Epidermal melanocyte (primary cell): ENCODE measurements around the gene MIDN.
"Not testable (repeated sequence)": the region's sequence is repeated elsewhere in the genome, so short reads cannot be mapped to it uniquely, and the experiment has no call there.

ENCODE experiments used
- DNase-seq: peaks from one replicate; pipeline ENCODE4 v3.0.0; 2011; ENCODE audit warnings: low spot score; ENCODE audit not compliant: insufficient read length

MIDN gene

GRCh38 chr19:1248139-1248785 lies at the start of gene MIDN:
MIDN (plus strand) TSS chr19:1248583; CDS start chr19:1250297, 1,714 bp downstream.
- DNase-seq = no peak

- no peak for DNase-seq
Observed at GRCh38 chr19:1199531-1199930, 48.9 kb upstream of the MIDN start.

- DNase-seq = not testable (repeated sequence)
Observed at GRCh38 chr19:1200614-1201013, 47.8 kb upstream of the MIDN start.

- DNase-seq = peak; percentile 100
Observed at GRCh38 chr19:1205114-1206099, 43.0 kb upstream of the MIDN start, which contains the start of gene STK11. STK11 (plus strand) TSS chr19:1205778; CDS start chr19:1206914, 1,136 bp downstream.

- peak; percentile 12 for DNase-seq
Observed at GRCh38 chr19:1206150-1206863, 42.1 kb upstream of the MIDN start.

- peak; percentile 5 for DNase-seq
Observed at GRCh38 chr19:1206864-1207450, 41.4 kb upstream of the MIDN start.

GRCh38 chr19:1208830-1209229 lies 39.6 kb upstream of the MIDN start:
- not testable (repeated sequence) for DNase-seq

GRCh38 chr19:1210227-1210538 lies 38.2 kb upstream of the MIDN start:
- peak; percentile 40 for DNase-seq

GRCh38 chr19:1211494-1212234 lies 36.7 kb upstream of the MIDN start:
- no peak for DNase-seq

- DNase-seq = peak; percentile 71
Observed at GRCh38 chr19:1213391-1214286, 34.7 kb upstream of the MIDN start.

- DNase-seq = no peak
Observed at GRCh38 chr19:1214299-1214861, 34.0 kb upstream of the MIDN start.

GRCh38 chr19:1214862-1215731 lies 33.3 kb upstream of the MIDN start:
- peak; percentile 76 for DNase-seq

- no peak for DNase-seq
Observed at GRCh38 chr19:1216756-1217155, 31.6 kb upstream of the MIDN start.

- DNase-seq = no peak
Observed at GRCh38 chr19:1217366-1217765, 31.0 kb upstream of the MIDN start.

- no peak for DNase-seq
Observed at GRCh38 chr19:1218751-1219567, 29.4 kb upstream of the MIDN start.

- no peak for DNase-seq
Observed at GRCh38 chr19:1219786-1220476, 28.5 kb upstream of the MIDN start.

- no peak for DNase-seq
Observed at GRCh38 chr19:1220477-1220930, 27.9 kb upstream of the MIDN start.
